A549 (cell line): ENCODE data around the gene ZNF248. TPM values are rescaled to one million over a fixed set of nuclear protein-coding genes. Genes with fewer than 3 reads are reported as not detected.

Experiments used
- ATAC-seq, 2 experiments: fragments of 200-7000 bp in 1 of 2; fragments of >200 bp in 1 of 2; cut with Nextera tagmentation in 1 of 2; cut with Tn5 transposase in 1 of 2; 3 replicates each; pipeline versions ENCODE4 v1.8.0 to v1.9.1; 2018 to 2020; ENCODE audit warnings: mild to moderate bottlenecking in 1 of 2, moderate library complexity in 1 of 2
- CTCF ChIA-PET: fragments of 300-600 bp; sonication (Branson Sonifier 250); formaldehyde crosslinking; extraction: SDS; loops from one replicate; lab custom pipeline; 2021; ENCODE audit warnings: antibody characterized with exemption, inconsistent platforms; lab: Yijun Ruan, JAX
- POLR2A ChIA-PET: fragments of 350-600 bp; formaldehyde crosslinking; extraction: SDS; loops from one replicate; lab custom pipeline; 2021; ENCODE audit warnings: antibody characterized with exemption, inconsistent platforms; lab: Yijun Ruan, JAX
- DNase-seq, 2 experiments: peaks; one replicate each; pipeline versions ENCODE4 v3.0.0 to v3.0.0-alpha.2; 2011 to 2016; ENCODE audit warnings: low read depth in 1 of 2, low spot score in 1 of 2
- FAIRE-seq: peaks from 2 replicates; lab custom pipeline; 2011; peaks lifted over from hg19 to GRCh38; lab: Jason Lieb, UNC
- H3K27ac ChIP-seq, 2 experiments: fragments of >200 bp; sonication (Bioruptor Twin); formaldehyde crosslinking; 3 replicates each; pipeline ENCODE4 v1.5.1; 2016 to 2017
- H3K4me1 ChIP-seq: fragments of >200 bp; sonication (Bioruptor Twin); formaldehyde crosslinking; 3 replicates; pipeline ENCODE4 v1.6.1; 2016
- H3K4me2 ChIP-seq: fragments of >200 bp; sonication (Bioruptor Twin); formaldehyde crosslinking; 3 replicates; pipeline ENCODE4 v1.6.1; 2016
- H3K4me3 ChIP-seq: fragments of >200 bp; sonication (Bioruptor Twin); formaldehyde crosslinking; 3 replicates; pipeline ENCODE4 v1.5.1; 2016
- H3K9me3 ChIP-seq: fragments of >200 bp; sonication (Bioruptor Twin); formaldehyde crosslinking; 3 replicates; pipeline ENCODE4 v1.6.1; 2016
- CBX8 ChIP-seq: fragments of 200-600 bp; sonication (generic); IDR thresholded peaks from 2 replicates; pipeline ENCODE4 v1.6.1; 2016
- CHD2 ChIP-seq: fragments of 150-350 bp; IDR thresholded peaks from 2 replicates; pipeline ENCODE4 v1.6.1; 2014; ENCODE audit warnings: low read length; ENCODE audit not compliant: partially characterized antibody
- CHD4 ChIP-seq: fragments of 200-600 bp; sonication (generic); IDR thresholded peaks from 2 replicates; pipeline ENCODE4 v1.6.1; 2016; ENCODE audit warnings: antibody characterized with exemption, mild to moderate bottlenecking, borderline replicate concordance
- CTCF ChIP-seq: fragments of >200 bp; sonication (Bioruptor Twin); formaldehyde crosslinking; IDR thresholded peaks from 3 replicates; pipeline ENCODE4 v1.5.1; 2016
- FOSB ChIP-seq: fragments of 250-450 bp; sonication (Bioruptor Pico); IDR thresholded peaks from 2 replicates; pipeline ENCODE4 v1.5.0; 2020; ENCODE audit warnings: mild to moderate bottlenecking, moderate library complexity
- FOXS1 ChIP-seq: fragments of 250-450 bp; sonication (Bioruptor Pico); IDR thresholded peaks from 2 replicates; pipeline ENCODE4 v1.5.0; 2020; ENCODE audit warnings: mild to moderate bottlenecking, moderate library complexity
- HEYL ChIP-seq: fragments of 250-450 bp; sonication (Bioruptor Pico); IDR thresholded peaks from 2 replicates; pipeline ENCODE4 v1.8.0; 2021; ENCODE audit warnings: mild to moderate bottlenecking, moderate library complexity
- HMGXB4 ChIP-seq: fragments of 250-450 bp; sonication (Bioruptor Pico); IDR thresholded peaks from 2 replicates; pipeline ENCODE4 v1.5.0; 2021; ENCODE audit warnings: mild to moderate bottlenecking, moderate library complexity, borderline replicate concordance
- HOXA7 ChIP-seq: fragments of 250-450 bp; sonication (Bioruptor Pico); IDR thresholded peaks from 2 replicates; pipeline ENCODE4 v1.5.0; 2020; ENCODE audit warnings: mild to moderate bottlenecking, moderate library complexity
- JUN ChIP-seq, 2 experiments: fragments of >200 bp; sonication (Bioruptor Twin); formaldehyde crosslinking; IDR thresholded peaks; 2 replicates in 1 of 2; 3 replicates in 1 of 2; pipeline ENCODE4 v1.6.1; 2016 to 2017
- KDM1A ChIP-seq: fragments of 200-600 bp; sonication (generic); IDR thresholded peaks from 2 replicates; pipeline ENCODE4 v1.6.1; 2016; ENCODE audit warnings: low read depth, mild to moderate bottlenecking
- MAFK ChIP-seq: fragments of 450-650 bp; IDR thresholded peaks from 2 replicates; pipeline ENCODE4 v1.6.1; 2014; ENCODE audit not compliant: partially characterized antibody
- MAZ ChIP-seq: fragments of 150-350 bp; IDR thresholded peaks from 2 replicates; pipeline ENCODE4 v1.6.1; 2014; ENCODE audit warnings: antibody characterized with exemption, low read depth, low read length, borderline replicate concordance
- MYC ChIP-seq: IDR thresholded peaks from 2 replicates; pipeline ENCODE4 v1.6.1; 2012; ENCODE audit warnings: mild to moderate bottlenecking, inconsistent platforms, low read length, improper control_type of control experiment, borderline replicate concordance
- NPAS2 ChIP-seq: fragments of 250-450 bp; sonication (Bioruptor Pico); IDR thresholded peaks from 2 replicates; pipeline ENCODE4 v1.8.0; 2022; ENCODE audit warnings: mild to moderate bottlenecking, moderate library complexity, borderline replicate concordance
- NR3C1 ChIP-seq: fragments of >200 bp; sonication (Bioruptor Twin); formaldehyde crosslinking; IDR thresholded peaks from 3 replicates; pipeline ENCODE4 v1.6.1; 2017
- PHF8 ChIP-seq: fragments of 200-600 bp; sonication (generic); IDR thresholded peaks from 2 replicates; pipeline ENCODE4 v1.6.1; 2016; ENCODE audit warnings: low read depth, mild to moderate bottlenecking, antibody characterized with exemption, moderate library complexity, borderline replicate concordance
- POLR2A ChIP-seq: IDR thresholded peaks from 2 replicates; pipeline ENCODE4 v1.6.1; 2012; ENCODE audit warnings: mild to moderate bottlenecking, low read length
- RNF2 ChIP-seq: fragments of 200-600 bp; sonication (generic); IDR thresholded peaks from 2 replicates; pipeline ENCODE4 v1.6.1; 2016; ENCODE audit warnings: low read depth, mild to moderate bottlenecking, antibody characterized with exemption, moderate library complexity, borderline replicate concordance
- SMC3 ChIP-seq: fragments of >200 bp; sonication (Bioruptor Twin); formaldehyde crosslinking; IDR thresholded peaks from 3 replicates; pipeline ENCODE4 v1.6.1; 2018; ENCODE audit warnings: inconsistent platforms
- ZC3H11A ChIP-seq: fragments of 450-650 bp; IDR thresholded peaks from 2 replicates; pipeline ENCODE4 v1.6.1; 2014; ENCODE audit warnings: antibody characterized with exemption, mild to moderate bottlenecking
- ZFP36 ChIP-seq: fragments of 450-650 bp; IDR thresholded peaks from 2 replicates; pipeline ENCODE4 v1.6.1; 2014; ENCODE audit warnings: borderline replicate concordance; ENCODE audit not compliant: partially characterized antibody
- ZNF302 ChIP-seq: fragments of 250-450 bp; sonication (Bioruptor Pico); IDR thresholded peaks from 2 replicates; pipeline ENCODE4 v1.9.0; 2021; ENCODE audit warnings: inconsistent platforms, mild to moderate bottlenecking, moderate library complexity
- WGBS: methylation state at CpG from one replicate; pipeline ENCODE4 v1.1.6; 2017; ENCODE audit errors: missing lambda C conversion rate; 5-methylcytosine and 5-hydroxymethylcytosine counted together
- polyA plus RNA-seq, 4 experiments: library from polyadenylated mRNA; depleted of rRNA in 3 of 4; stranded (reverse); fragments of >200 nt; fragmentation: RNase III in 1 of 4; extraction: RNeasy Plus Mini Kit Qiagen cat#74134 plus additional on column Dnase treatment in 1 of 4; gene quantifications; 2 replicates in 3 of 4; 3 replicates in 1 of 4; pipeline ENCODE4 v1.2.3, GENCODE V29; 2011 to 2017
- TF ChIP-seq, protein P1 (sequence below): fragments of >200 bp; sonication (Bioruptor Twin); formaldehyde crosslinking; IDR thresholded peaks from 2 replicates; pipeline ENCODE4 v1.6.1; 2016
- TF ChIP-seq, protein P2 (sequence below): fragments of 200-600 bp; sonication (generic); IDR thresholded peaks from 2 replicates; pipeline ENCODE4 v1.6.1; 2016; ENCODE audit warnings: antibody characterized with exemption, mild to moderate bottlenecking, moderate library complexity

The ZNF248 gene
- polyA plus RNA-seq, 2 of the 4 experiments (the other 2 are of a cell fraction): 7.1 to 13.6 TPM

DNA sequence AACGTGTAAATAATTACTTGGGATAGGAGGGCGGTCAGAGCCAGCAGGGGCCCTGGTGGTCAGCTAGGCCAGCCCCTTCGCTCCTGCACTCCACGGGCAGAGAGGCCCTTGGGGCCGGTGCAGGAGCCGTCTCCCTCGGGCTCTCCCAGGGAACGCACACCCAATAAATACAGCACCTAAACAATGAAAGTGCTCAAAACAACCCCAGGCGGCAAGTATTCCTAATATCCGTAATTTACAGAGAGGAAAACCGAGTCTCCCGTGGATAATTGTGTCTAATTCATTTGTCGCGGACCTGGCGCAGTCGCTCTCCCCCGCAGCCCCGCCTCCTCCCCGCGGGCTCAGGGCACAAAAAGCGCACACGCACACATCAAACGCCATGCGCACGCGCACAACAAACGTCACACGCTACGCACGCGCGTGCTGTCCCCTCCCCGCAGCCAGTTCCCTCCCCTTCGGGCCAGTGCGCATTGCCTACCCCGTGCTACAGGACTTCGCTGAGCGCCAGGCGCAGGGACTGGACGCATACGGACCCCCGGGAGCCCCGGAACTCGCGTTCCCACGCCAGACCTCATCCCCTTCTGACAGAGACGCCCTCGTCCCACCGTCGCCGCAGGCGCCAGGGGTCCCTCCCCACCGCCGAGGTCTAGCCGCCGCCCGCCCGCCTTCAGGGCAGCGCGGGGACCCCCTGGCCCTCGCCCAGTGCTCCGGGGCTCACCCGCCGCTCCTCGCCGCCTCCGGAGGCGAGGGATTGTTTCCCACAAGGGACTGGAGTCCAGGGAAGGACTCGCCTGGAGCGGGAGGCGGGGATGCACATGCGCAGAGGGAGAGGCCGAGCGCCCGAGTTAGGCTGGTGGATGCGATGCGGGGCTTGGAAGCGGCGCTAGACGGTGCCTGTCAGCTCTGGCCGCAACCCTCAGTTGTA lies at the start of gene ZNF248 (continued):
- TF ChIP-seq MAZ (no peak), POLR2A (peak; percentile 99), PHF8 (peak; percentile 94), RNF2 (no peak)

- WGBS: 1% methylated on average over 2 of the region's 2 CpGs
- no peak overlapping the region for H3K27ac ChIP-seq
- H3K4me2 ChIP-seq: no peak overlapping the region
- 0 out of 3 replicates have a peak, but pooled peaks cover 6% of the 10 kb centered on the region for H3K9me3 ChIP-seq
- no peak for DNase-seq
- no peak for ATAC-seq
- ChIA-PET CTCF (no interaction called here), POLR2A (no interaction called here)
- no peaks in the 10 kb centered on the region for H3K4me1 ChIP-seq
- FAIRE-seq: no peak
- H3K4me3 ChIP-seq: no peak overlapping the region
- TF ChIP-seq CHD4: no peak
- TF ChIP-seq FOXS1 (CRISPR knock-in tag): no peak
- TF ChIP-seq JUN (IDR thresholded peaks at IDR 0.05): no peak
- TF ChIP-seq NR3C1: no peak
- TF ChIP-seq MAFK: no peak
- no peak for TF ChIP-seq CHD2
Measured at GRCh38 chr10:37906382-37906781, 49.0 kb upstream of the ZNF248 start.

DNA sequence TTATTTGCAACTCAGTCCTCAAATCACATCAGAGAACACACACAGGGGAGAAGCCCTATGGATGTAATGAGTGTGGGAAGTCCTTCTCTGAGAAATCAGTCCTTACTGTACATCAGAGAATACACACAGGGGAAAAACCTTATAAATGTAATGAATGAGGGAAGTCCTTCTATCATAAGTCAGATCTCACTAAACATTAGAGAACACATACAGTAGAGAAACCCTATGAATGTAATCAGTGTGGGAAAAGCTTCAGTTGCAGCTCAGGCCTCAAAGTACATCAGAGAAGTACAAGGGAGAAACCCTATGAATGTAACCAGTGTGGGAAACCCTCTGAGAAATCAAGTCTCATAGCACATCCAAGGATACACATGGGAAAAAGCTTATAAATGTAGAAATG lies 39.0 kb upstream of the ZNF248 start:
- Histone ChIP-seq H3K4me3 (no peak overlapping the region), H3K9me3 (peaks cover 32% of the 10 kb centered on the region), H3K4me2 (no peak overlapping the region), H3K27ac (no peak overlapping the region), H3K4me1 (no peaks in the 10 kb centered on the region)
- POLR2A ChIA-PET: no interaction called here
- TF ChIP-seq, protein P1, sequence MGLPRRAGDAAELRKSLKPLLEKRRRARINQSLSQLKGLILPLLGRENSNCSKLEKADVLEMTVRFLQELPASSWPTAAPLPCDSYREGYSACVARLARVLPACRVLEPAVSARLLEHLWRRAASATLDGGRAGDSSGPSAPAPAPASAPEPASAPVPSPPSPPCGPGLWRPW: no peak
- TF ChIP-seq NPAS2 (CRISPR knock-in tag): no peak
- no peak for TF ChIP-seq FOSB (CRISPR knock-in tag)
- no peak for TF ChIP-seq SMC3
- no peak for TF ChIP-seq RNF2
- TF ChIP-seq HEYL (CRISPR knock-in tag): no peak
- TF ChIP-seq ZNF302 (CRISPR knock-in tag): no peak
- TF ChIP-seq CTCF: no peak
- no peak for TF ChIP-seq KDM1A
- no peak for TF ChIP-seq CBX8
- TF ChIP-seq CHD4: no peak
- TF ChIP-seq, protein P2, sequence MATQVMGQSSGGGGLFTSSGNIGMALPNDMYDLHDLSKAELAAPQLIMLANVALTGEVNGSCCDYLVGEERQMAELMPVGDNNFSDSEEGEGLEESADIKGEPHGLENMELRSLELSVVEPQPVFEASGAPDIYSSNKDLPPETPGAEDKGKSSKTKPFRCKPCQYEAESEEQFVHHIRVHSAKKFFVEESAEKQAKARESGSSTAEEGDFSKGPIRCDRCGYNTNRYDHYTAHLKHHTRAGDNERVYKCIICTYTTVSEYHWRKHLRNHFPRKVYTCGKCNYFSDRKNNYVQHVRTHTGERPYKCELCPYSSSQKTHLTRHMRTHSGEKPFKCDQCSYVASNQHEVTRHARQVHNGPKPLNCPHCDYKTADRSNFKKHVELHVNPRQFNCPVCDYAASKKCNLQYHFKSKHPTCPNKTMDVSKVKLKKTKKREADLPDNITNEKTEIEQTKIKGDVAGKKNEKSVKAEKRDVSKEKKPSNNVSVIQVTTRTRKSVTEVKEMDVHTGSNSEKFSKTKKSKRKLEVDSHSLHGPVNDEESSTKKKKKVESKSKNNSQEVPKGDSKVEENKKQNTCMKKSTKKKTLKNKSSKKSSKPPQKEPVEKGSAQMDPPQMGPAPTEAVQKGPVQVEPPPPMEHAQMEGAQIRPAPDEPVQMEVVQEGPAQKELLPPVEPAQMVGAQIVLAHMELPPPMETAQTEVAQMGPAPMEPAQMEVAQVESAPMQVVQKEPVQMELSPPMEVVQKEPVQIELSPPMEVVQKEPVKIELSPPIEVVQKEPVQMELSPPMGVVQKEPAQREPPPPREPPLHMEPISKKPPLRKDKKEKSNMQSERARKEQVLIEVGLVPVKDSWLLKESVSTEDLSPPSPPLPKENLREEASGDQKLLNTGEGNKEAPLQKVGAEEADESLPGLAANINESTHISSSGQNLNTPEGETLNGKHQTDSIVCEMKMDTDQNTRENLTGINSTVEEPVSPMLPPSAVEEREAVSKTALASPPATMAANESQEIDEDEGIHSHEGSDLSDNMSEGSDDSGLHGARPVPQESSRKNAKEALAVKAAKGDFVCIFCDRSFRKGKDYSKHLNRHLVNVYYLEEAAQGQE: no peak
- TF ChIP-seq CHD2: no peak
- TF ChIP-seq MAFK: no peak
- no peak for TF ChIP-seq ZFP36
- no peak for TF ChIP-seq HMGXB4 (CRISPR knock-in tag)
- no peak for TF ChIP-seq HOXA7 (CRISPR knock-in tag)
- no peak for TF ChIP-seq MYC
- TF ChIP-seq FOXS1 (CRISPR knock-in tag): no peak
- TF ChIP-seq ZC3H11A: no peak
- no peak for ATAC-seq
- CTCF ChIA-PET: no interaction called here
- no peak for DNase-seq
- no peak for FAIRE-seq
